ENCODE data around the gene DPP4. TPM values are rescaled to one million over a fixed set of nuclear protein-coding genes. Genes with fewer than 3 reads are reported as not detected.

Gene DPP4
- total RNA-seq, 1 donor from 2014 or later: 0.82 TPM

DNA sequence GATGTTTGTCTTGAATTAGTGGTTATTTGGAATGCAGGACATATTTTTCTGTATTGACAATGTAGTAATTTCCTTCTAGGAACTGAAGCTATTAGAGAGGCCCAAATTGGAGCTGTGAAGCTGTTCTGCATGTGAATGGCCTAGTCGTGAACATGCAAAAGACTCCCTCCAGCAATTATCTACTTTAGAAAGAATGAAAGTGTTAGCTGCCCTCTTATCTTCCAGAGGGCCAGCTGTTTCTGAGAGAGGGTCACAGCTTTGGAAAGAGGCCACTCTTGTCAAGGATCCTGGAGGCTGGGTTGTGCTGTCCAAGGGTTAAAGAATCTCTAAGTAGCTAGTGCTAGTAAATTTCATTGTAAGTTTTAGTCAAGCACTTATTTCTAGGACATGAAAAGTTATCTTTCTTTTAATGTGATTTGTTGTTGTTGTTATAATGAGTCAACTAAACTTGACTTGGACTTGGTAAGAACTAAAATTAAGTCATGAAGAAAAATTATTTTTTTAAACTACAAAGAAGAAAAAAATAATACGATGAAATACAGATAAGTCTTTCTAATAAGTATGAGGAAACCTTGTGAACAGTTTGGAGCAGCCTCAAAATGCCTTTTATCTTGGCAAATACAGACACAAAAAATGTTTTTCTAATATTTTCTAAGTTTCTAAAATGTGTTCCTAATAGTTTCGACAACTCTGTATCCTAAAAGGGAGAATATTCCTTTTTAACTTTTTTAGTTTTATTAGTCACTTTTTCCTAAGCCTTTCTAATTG is 36.8 kb downstream of the DPP4 start:
- DNase-seq (ENCODE audit: low read depth, low spot score): no peak
- H3K27me3 Mint-ChIP-seq (ENCODE audit: low read depth): no peaks in the 10 kb centered on the region
- no peak overlapping the region for H3K27ac Mint-ChIP-seq (ENCODE audit: unreplicated experiment)
- no peaks in the 10 kb centered on the region for H3K36me3 Mint-ChIP-seq (ENCODE audit: low read depth)
- TF ChIP-seq, protein P1, sequence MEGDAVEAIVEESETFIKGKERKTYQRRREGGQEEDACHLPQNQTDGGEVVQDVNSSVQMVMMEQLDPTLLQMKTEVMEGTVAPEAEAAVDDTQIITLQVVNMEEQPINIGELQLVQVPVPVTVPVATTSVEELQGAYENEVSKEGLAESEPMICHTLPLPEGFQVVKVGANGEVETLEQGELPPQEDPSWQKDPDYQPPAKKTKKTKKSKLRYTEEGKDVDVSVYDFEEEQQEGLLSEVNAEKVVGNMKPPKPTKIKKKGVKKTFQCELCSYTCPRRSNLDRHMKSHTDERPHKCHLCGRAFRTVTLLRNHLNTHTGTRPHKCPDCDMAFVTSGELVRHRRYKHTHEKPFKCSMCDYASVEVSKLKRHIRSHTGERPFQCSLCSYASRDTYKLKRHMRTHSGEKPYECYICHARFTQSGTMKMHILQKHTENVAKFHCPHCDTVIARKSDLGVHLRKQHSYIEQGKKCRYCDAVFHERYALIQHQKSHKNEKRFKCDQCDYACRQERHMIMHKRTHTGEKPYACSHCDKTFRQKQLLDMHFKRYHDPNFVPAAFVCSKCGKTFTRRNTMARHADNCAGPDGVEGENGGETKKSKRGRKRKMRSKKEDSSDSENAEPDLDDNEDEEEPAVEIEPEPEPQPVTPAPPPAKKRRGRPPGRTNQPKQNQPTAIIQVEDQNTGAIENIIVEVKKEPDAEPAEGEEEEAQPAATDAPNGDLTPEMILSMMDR (conservative IDR thresholded peaks at IDR 0.05): no peak
- H3K4me1 Mint-ChIP-seq: peaks cover 34% of the 10 kb centered on the region
- H3K9me3 Mint-ChIP-seq: no peaks in the 10 kb centered on the region
- H3K4me3 Mint-ChIP-seq: no peak overlapping the region

DNA sequence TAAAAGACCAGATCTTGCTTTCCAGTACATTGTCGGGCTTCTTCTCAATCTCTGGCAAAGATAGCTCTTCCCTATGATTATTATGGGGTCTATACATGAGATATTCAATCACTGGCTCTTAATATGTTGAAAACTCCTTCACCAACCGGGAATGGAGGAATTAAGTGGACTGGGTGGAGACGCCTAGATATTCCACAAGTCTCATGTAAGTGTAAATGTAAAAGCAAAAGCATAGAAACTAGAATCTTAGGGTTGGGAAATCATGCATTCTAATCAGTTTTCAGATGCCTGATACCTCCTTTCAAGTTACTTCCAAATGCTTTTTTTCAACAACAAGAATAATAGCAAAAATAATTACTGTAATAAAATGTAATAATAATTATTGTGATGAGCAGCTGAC is 38.0 kb downstream of the DPP4 start:
- Mint-ChIP-seq H3K27me3 (ENCODE audit: low read depth) (no peaks in the 10 kb centered on the region), H3K4me3 (no peak overlapping the region), H3K27ac (ENCODE audit: unreplicated experiment) (no peak overlapping the region), H3K9me3 (no peaks in the 10 kb centered on the region), H3K4me1 (peaks cover 34% of the 10 kb centered on the region), H3K36me3 (ENCODE audit: low read depth) (no peaks in the 10 kb centered on the region)
- TF ChIP-seq, protein P1 (conservative IDR thresholded peaks at IDR 0.05): no peak
- no peak for DNase-seq (ENCODE audit: low read depth, low spot score)

DNA sequence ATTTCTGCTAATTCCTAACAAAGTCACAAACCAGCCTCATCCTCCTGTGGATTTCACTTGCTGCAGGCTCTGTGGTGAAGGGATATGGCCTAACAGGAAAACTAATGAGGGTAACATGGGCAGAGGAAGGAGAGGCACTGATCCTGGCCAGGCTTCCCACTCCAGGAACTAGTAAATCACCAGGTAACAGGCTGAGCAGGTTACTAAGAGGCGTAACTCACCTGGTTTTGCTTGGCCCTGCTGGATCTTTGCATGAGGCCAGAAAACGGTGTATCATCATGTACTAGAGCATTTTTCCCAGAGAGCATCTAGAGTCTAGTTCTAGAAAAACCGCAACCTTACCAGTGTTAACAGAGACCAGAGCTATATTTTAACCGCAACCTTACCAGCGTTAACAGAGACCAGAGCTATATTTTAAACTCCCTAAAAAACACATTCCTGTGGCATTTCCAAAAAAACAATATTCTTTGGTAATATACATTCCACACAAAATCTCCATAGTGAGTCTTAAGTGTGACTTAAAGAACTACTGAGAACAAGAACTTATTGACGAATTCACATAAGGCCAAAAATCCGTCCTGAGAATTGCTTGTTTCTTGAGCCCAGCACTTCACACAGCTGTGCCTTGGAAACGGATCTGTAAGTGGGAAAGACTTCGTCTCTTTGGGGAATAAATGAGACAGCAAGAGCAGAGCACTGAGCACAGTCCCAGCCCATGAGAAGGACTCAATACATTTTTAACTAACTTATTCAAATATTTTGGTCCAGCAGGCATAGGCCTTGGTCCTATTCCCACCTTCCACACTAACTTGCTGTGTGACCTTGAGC is 43.4 kb downstream of the DPP4 start:
- Mint-ChIP-seq H3K36me3 (ENCODE audit: low read depth) (no peaks in the 10 kb centered on the region), H3K9me3 (no peaks in the 10 kb centered on the region), H3K4me1 (peaks cover 33% of the 10 kb centered on the region), H3K4me3 (no peak overlapping the region), H3K27me3 (ENCODE audit: low read depth) (no peaks in the 10 kb centered on the region), H3K27ac (ENCODE audit: unreplicated experiment) (no peak overlapping the region)
- TF ChIP-seq, protein P1 (conservative IDR thresholded peaks at IDR 0.05): no peak
- no peak for DNase-seq (ENCODE audit: low read depth, low spot score)

DNA sequence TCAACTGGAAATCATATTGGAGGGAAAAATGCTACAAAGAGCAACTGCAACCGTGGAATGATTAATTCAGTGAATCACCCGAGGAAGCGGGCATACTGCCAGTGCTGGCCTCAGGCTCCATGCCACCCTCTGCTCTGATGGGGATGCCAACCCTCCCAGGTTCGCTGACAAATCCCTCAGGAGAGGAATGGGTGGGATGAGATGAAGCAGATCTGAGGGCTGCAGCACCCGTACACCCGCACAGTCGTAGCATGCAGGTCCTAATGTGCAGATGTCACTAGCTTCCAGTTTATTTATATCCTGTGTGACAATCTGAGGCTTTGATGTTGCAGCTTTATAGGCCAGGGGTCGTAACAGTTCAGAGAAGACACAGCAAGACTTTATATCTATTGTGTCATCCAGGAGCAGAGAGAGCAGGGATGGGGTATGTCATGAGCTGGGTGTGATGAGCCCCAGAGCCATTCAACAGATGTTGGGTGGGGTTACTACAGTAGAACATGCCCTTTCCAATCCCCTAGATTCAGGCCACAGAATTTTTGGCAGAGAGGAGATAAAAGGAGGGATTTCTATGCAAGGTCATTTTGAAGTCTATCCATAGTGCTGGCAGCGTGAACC is 44.6 kb downstream of the DPP4 start:
- no peaks in the 10 kb centered on the region for H3K27me3 Mint-ChIP-seq (ENCODE audit: low read depth)
- no peaks in the 10 kb centered on the region for H3K36me3 Mint-ChIP-seq (ENCODE audit: low read depth)
- no peak overlapping the region for H3K27ac Mint-ChIP-seq (ENCODE audit: unreplicated experiment)
- no peaks in the 10 kb centered on the region for H3K9me3 Mint-ChIP-seq
- TF ChIP-seq, protein P1 (conservative IDR thresholded peaks at IDR 0.05): no peak
- no peak overlapping the region for H3K4me3 Mint-ChIP-seq
- DNase-seq (ENCODE audit: low read depth, low spot score): no peak
- H3K4me1 Mint-ChIP-seq: peaks cover 35% of the 10 kb centered on the region

DNA sequence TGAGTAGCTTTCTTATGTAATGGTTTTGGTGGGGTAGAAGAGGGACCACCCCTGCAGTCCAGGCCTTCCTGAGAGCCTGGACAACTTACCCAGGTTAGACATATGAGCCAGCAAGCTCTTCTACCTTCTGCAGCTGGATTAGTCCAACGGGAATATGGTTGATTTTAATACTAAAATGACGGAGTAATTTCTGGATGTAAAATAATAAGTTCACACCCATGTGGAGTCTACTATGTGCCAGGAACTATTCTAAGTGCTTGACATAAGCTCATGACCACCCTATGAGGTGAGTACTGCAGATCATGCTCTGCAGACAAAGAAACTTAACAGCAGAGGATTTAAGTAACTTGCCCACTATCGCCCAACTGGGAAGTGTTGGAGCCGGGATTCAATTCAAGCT is 45.5 kb downstream of the DPP4 start:
- no peak for DNase-seq (ENCODE audit: low read depth, low spot score)
- no peak overlapping the region for H3K4me3 Mint-ChIP-seq
- H3K27ac Mint-ChIP-seq (ENCODE audit: unreplicated experiment): no peak overlapping the region
- H3K27me3 Mint-ChIP-seq (ENCODE audit: low read depth): no peaks in the 10 kb centered on the region
- no peaks in the 10 kb centered on the region for H3K9me3 Mint-ChIP-seq
- TF ChIP-seq, protein P1 (conservative IDR thresholded peaks at IDR 0.05): no peak
- H3K36me3 Mint-ChIP-seq (ENCODE audit: low read depth): no peaks in the 10 kb centered on the region
- H3K4me1 Mint-ChIP-seq: peaks cover 32% of the 10 kb centered on the region

All from neural crest cell (in vitro differentiated cells).